ENCODE data around the gene ATOSA.

Gene ATOSA

DNA sequence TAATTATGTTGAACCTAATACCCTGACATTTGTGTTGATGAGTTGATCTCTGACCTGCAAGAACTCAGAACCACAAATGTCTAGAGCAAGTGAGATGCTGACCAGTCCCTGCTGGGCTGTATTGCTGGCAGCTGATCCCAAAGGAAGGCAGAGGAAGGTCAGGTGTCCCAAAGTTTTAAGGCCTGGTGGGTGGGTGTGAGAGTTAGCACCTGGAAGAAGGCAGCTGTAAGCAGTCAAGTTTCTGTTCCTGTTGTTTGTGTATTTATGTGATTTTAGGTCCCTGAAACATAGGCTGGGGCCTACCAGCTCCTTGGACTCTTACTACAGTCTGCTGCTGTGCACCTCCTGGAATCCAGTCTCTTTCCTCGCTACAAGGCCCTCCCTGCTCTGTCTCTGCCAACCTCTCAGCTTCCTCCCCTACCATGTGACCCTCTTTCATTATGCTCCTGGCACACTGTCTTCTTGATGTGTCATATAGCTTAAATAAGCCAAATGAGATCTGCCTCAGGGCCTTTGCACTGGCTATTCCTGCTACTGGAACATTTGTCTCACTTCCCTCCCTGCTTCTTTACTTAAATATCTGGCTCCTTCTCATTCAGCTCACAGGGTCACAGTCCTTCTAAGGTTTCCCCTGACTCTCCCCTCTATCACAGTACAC, 31.0 kb upstream of the ATOSA start:
- H3K4me1 Mint-ChIP-seq: no peaks in the 10 kb centered on the region
- H3K36me3 Mint-ChIP-seq (ENCODE audit: low read depth): no peaks in the 10 kb centered on the region
- TF ChIP-seq, protein P1, sequence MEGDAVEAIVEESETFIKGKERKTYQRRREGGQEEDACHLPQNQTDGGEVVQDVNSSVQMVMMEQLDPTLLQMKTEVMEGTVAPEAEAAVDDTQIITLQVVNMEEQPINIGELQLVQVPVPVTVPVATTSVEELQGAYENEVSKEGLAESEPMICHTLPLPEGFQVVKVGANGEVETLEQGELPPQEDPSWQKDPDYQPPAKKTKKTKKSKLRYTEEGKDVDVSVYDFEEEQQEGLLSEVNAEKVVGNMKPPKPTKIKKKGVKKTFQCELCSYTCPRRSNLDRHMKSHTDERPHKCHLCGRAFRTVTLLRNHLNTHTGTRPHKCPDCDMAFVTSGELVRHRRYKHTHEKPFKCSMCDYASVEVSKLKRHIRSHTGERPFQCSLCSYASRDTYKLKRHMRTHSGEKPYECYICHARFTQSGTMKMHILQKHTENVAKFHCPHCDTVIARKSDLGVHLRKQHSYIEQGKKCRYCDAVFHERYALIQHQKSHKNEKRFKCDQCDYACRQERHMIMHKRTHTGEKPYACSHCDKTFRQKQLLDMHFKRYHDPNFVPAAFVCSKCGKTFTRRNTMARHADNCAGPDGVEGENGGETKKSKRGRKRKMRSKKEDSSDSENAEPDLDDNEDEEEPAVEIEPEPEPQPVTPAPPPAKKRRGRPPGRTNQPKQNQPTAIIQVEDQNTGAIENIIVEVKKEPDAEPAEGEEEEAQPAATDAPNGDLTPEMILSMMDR (IDR thresholded peaks at IDR 0.05; ENCODE audit: unreplicated experiment in 3 of 3): no peak

DNA sequence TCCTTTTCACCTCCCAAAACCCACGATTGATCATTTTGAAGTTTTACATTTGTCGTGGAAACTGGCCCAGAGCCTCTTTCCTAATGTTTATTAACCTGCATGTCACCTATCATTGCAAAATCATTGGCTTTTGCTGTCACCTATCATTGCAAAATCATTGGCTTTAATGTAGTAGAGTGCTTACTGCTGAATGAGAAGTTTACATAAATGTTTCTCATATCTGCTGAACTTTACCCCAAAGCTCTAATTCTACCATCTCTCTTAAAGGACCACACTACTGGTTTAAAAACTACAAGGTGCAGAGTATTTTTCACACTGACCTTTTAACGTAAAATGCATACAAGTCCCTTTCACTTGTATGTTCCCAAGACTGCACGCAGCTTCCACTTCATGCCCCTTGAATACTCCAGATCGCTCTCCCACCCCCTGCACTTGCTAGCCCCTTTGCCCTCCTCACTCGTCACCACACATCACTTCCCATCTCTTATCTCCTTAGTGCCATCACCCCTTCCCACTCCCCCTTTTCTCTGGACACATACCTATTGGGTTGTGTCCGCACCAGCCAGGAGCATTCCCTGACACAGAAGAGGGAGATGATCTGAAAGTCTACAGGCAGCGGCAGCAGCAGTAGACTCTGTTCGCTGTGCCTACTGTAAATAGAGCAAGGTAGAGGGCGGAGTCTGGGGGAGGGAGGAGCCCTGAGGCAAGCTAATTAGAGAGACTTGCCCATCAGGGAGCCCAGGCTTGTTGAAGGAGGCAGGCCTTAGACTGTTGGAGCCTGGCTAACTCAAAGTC, 30.2 kb upstream of the ATOSA start:
- TF ChIP-seq, protein P1 (IDR thresholded peaks at IDR 0.05; ENCODE audit: unreplicated experiment in 3 of 3): no peak
- no peak overlapping the region for H3K27ac Mint-ChIP-seq
- no peak overlapping the region for H3K4me3 Mint-ChIP-seq
- no peaks in the 10 kb centered on the region for H3K36me3 Mint-ChIP-seq (ENCODE audit: low read depth)
- H3K27me3 Mint-ChIP-seq (ENCODE audit: low read depth): peaks cover 5% of the 10 kb centered on the region
- no peaks in the 10 kb centered on the region for H3K4me1 Mint-ChIP-seq
- no peaks in the 10 kb centered on the region for H3K9me3 Mint-ChIP-seq

More for the DNA sequence above, 31.0 kb upstream of the ATOSA start:
- H3K9me3 Mint-ChIP-seq: no peaks in the 10 kb centered on the region
- no peak overlapping the region for H3K4me3 Mint-ChIP-seq
- H3K27me3 Mint-ChIP-seq (ENCODE audit: low read depth): peaks cover 5% of the 10 kb centered on the region
- no peak overlapping the region for H3K27ac Mint-ChIP-seq

DNA sequence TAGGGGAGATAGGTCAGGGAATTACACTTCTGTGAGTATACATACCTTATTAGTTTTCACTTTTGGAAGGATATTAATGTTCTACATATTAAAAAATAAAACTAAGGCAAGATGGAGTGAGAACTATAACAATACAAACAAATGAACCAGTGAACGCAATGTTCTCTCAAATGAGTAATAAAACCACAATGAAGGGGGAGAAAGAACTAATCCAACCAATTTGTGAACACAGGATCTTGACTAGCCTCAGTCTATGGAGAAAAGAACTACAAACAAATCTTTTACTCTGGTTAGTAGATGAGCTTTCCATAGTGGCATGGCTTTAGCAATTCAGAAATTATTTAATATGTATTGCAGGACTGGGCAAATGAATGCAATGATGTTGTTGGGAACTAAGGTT, 26.9 kb upstream of the ATOSA start:
- no peak overlapping the region for H3K27ac Mint-ChIP-seq

DNA sequence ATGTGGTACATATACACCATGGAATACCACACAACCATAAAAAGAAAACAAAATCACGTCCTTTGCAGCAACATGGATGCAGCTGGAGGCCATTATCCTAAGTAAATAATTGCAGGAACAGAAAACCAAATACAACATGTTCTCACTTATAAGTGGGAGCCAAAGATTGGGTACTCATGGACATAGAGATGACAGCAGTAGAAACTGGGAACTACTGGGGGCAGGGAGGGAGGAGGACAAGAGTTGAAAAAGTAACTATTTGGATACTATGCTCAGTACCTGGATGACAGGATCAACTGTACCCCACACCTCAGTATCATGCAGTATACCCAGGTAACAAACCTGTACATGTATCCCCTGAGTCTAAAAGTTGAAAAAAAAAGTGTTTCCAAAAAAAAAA, 23.2 kb upstream of the ATOSA start:
- Mint-ChIP-seq H3K4me1 (no peaks in the 10 kb centered on the region), H3K36me3 (ENCODE audit: low read depth) (no peaks in the 10 kb centered on the region), H3K9me3 (no peaks in the 10 kb centered on the region), H3K27ac (no peak overlapping the region), H3K27me3 (ENCODE audit: low read depth) (no peaks in the 10 kb centered on the region), H3K4me3 (no peak overlapping the region)
- TF ChIP-seq, protein P1 (IDR thresholded peaks at IDR 0.05; ENCODE audit: unreplicated experiment in 3 of 3): no peak

More for the DNA sequence above, 26.9 kb upstream of the ATOSA start:
- H3K36me3 Mint-ChIP-seq (ENCODE audit: low read depth): no peaks in the 10 kb centered on the region
- H3K9me3 Mint-ChIP-seq: no peaks in the 10 kb centered on the region
- H3K27me3 Mint-ChIP-seq (ENCODE audit: low read depth): peaks cover 5% of the 10 kb centered on the region
- H3K4me1 Mint-ChIP-seq: no peaks in the 10 kb centered on the region
- no peak overlapping the region for H3K4me3 Mint-ChIP-seq
- TF ChIP-seq, protein P1 (IDR thresholded peaks at IDR 0.05; ENCODE audit: unreplicated experiment in 3 of 3): no peak

DNA sequence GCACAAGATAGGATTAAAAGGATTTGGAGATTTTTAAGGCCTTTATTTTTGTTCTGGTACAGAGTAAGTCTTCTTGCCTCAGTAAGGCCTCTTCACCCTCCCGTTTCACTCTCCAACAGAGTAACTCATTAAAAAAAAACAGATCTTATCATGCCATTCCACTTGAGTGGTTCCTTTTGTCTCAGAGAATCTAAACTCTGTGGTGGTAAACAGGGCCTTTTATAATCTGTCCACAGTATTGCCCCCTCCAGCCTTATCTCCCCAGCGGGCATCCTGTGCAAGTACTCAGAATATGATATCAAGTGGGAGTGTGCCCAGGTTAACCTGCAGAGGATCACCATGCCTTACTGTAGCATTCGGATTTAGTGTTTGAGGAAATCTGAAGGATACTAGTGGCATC, 20.3 kb upstream of the ATOSA start:
- Mint-ChIP-seq H3K4me1 (no peaks in the 10 kb centered on the region), H3K27me3 (ENCODE audit: low read depth) (no peaks in the 10 kb centered on the region), H3K27ac (no peak overlapping the region), H3K36me3 (ENCODE audit: low read depth) (no peaks in the 10 kb centered on the region), H3K4me3 (no peak overlapping the region), H3K9me3 (no peaks in the 10 kb centered on the region)
- TF ChIP-seq, protein P1 (IDR thresholded peaks at IDR 0.05; ENCODE audit: unreplicated experiment in 3 of 3): no peak

Measured in nephron (organoid).